ENCODE measurements around the gene CLDN12.
A peak's percentile ranks its signal among the peaks of the same experiment; 100 is the strongest.
"Not testable (repeated sequence)": the region's sequence is repeated elsewhere in the genome, so short reads cannot be mapped to it uniquely, and the experiment has no call there.

Gene CLDN12

GRCh38 chr7:90455163-90456030 lies 52.1 kb downstream of the CLDN12 start:
- no peak for DNase-seq (ENCODE audit: extremely low read depth, low read depth)
- TF ChIP-seq CTCF (IDR thresholded peaks at IDR 0.05; ENCODE audit: low read depth, low read length) = peak; percentile 69

- TF ChIP-seq CTCF (IDR thresholded peaks at IDR 0.05; ENCODE audit: low read depth, low read length) = no peak
- DNase-seq (ENCODE audit: extremely low read depth, low read depth) = no peak
Observed at GRCh38 chr7:90458104-90458503, 54.8 kb downstream of the CLDN12 start.

GRCh38 chr7:90459888-90460287 lies 56.6 kb downstream of the CLDN12 start:
- DNase-seq (ENCODE audit: extremely low read depth, low read depth) = no peak
- peak; percentile 11 for TF ChIP-seq CTCF (IDR thresholded peaks at IDR 0.05; ENCODE audit: low read depth, low read length)

- no peak for DNase-seq (ENCODE audit: extremely low read depth, low read depth)
- no peak for TF ChIP-seq CTCF (IDR thresholded peaks at IDR 0.05; ENCODE audit: low read depth, low read length)
Observed at GRCh38 chr7:90461219-90461618, 58.0 kb downstream of the CLDN12 start.

GRCh38 chr7:90463151-90463628 lies 59.9 kb downstream of the CLDN12 start:
- not testable (repeated sequence) for DNase-seq (ENCODE audit: extremely low read depth, low read depth)

Measured in AG09319 (cell line).